Neural progenitor cell (in vitro differentiated cells): Measurements from ENCODE around the gene KRTAP10-4. TPM values are rescaled to one million over a fixed set of nuclear protein-coding genes. Genes with fewer than 3 reads are reported as not detected.

Source experiments
- DNase-seq: peaks from one replicate; pipeline ENCODE4 v3.0.0-alpha.2; 2016; ENCODE audit warnings: low spot score
- H2AFZ ChIP-seq: fragments of 200-600 bp; sonication (generic); replicated peaks from 2 replicates; pipeline ENCODE4 v1.6.1; 2016; ENCODE audit warnings: antibody characterized with exemption
- H3F3A ChIP-seq: fragments of 200-600 bp; sonication (generic); 2 replicates; pipeline ENCODE4 v1.6.1; 2016; ENCODE audit warnings: antibody characterized with exemption, low read depth
- H3K27ac ChIP-seq: fragments of 200-600 bp; sonication (generic); 2 replicates; pipeline ENCODE4 v1.5.1; 2016; ENCODE audit warnings: mild to moderate bottlenecking
- H3K27me3 ChIP-seq: fragments of 200-600 bp; sonication (generic); 2 replicates; pipeline ENCODE4 v1.6.1; 2016; ENCODE audit warnings: mild to moderate bottlenecking, moderate library complexity
- H3K36me3 ChIP-seq: fragments of 200-600 bp; sonication (generic); 2 replicates; pipeline ENCODE4 v1.5.1; 2016
- H3K4me1 ChIP-seq: fragments of 200-600 bp; sonication (generic); 2 replicates; pipeline ENCODE4 v1.6.1; 2016; ENCODE audit warnings: mixed run types
- H3K4me2 ChIP-seq: fragments of 200-600 bp; sonication (generic); 2 replicates; pipeline ENCODE4 v1.6.1; 2016
- H3K4me3 ChIP-seq: fragments of 200-600 bp; sonication (generic); 2 replicates; pipeline ENCODE4 v1.5.1; 2016
- H3K79me2 ChIP-seq: fragments of 200-600 bp; sonication (generic); 2 replicates; pipeline ENCODE4 v1.6.1; 2016; ENCODE audit warnings: low read depth
- H3K9ac ChIP-seq: fragments of 200-600 bp; sonication (generic); 2 replicates; pipeline ENCODE4 v1.6.1; 2016
- H3K9me3 ChIP-seq: fragments of 200-600 bp; sonication (generic); 2 replicates; pipeline ENCODE4 v1.5.1; 2016; ENCODE audit warnings: low read depth
- H4K20me1 ChIP-seq: fragments of 200-600 bp; sonication (generic); 2 replicates; pipeline ENCODE4 v1.6.1; 2016; ENCODE audit warnings: low read depth
- H3K27ac Mint-ChIP-seq: 3 replicates; pipeline ENCODE4 v1.8.0; 2021; ENCODE audit warnings: mixed read lengths
- H3K27me3 Mint-ChIP-seq: 2 replicates; pipeline ENCODE4 v1.8.0; 2022; ENCODE audit warnings: low read depth, mild to moderate bottlenecking, inconsistent platforms, moderate library complexity, mixed read lengths; ENCODE audit not compliant: insufficient read depth
- H3K36me3 Mint-ChIP-seq: 3 replicates; pipeline ENCODE4 v1.8.0; 2021; ENCODE audit warnings: mixed read lengths
- H3K4me1 Mint-ChIP-seq: 3 replicates; pipeline ENCODE4 v1.8.0; 2021; ENCODE audit warnings: mixed read lengths
- H3K4me3 Mint-ChIP-seq: 3 replicates; pipeline ENCODE4 v1.8.0; 2021; ENCODE audit warnings: mild to moderate bottlenecking, moderate library complexity, mixed read lengths
- H3K9me3 Mint-ChIP-seq: 3 replicates; pipeline ENCODE4 v1.8.0; 2020; ENCODE audit warnings: mixed read lengths
- EZH2 ChIP-seq: fragments of 200-600 bp; sonication (generic); IDR thresholded peaks from 2 replicates; pipeline ENCODE4 v1.6.1; 2017; ENCODE audit warnings: antibody characterized with exemption, mild to moderate bottlenecking, moderate library complexity
- EZH2phosphoT487 ChIP-seq: fragments of 200-600 bp; sonication (generic); IDR thresholded peaks from 2 replicates; pipeline ENCODE4 v1.6.1; 2017; ENCODE audit warnings: antibody characterized with exemption
- total RNA-seq: library from RNA; depleted of rRNA; stranded (reverse); fragments of >200 nt; gene quantifications from 2 replicates; pipeline ENCODE4 v1.2.3, GENCODE V29; 2015; ENCODE audit warnings: low replicate concordance
- TF ChIP-seq, protein P1 (sequence below): fragments of 200-600 bp; sonication (generic); IDR thresholded peaks from 2 replicates; pipeline ENCODE4 v1.5.1; 2017; ENCODE audit warnings: antibody characterized with exemption, mild to moderate bottlenecking

The KRTAP10-4 gene
- total RNA-seq, 1 donor from 2014 or later, result not detected

DNA sequence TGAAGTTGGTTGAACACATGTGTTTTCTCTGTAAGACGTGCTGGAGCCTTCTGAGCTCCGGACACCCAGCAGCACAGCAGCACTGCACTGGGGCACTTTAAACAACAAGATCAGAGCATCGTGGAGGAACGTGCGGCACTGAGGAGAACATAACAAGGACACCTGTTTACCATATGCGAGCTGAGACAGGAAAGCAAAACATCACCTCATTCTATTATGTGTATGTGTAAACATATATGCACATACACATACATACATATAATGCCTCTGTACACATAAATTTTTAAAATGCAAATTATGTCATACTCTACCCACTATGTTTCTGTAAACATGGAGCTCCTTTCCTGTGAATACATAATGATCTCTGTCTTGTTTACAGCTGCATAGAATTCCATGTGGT is 22.0 kb downstream of the KRTAP10-4 start:
- H3K4me1 Mint-ChIP-seq, result peaks cover 18% of the 10 kb centered on the region

DNA sequence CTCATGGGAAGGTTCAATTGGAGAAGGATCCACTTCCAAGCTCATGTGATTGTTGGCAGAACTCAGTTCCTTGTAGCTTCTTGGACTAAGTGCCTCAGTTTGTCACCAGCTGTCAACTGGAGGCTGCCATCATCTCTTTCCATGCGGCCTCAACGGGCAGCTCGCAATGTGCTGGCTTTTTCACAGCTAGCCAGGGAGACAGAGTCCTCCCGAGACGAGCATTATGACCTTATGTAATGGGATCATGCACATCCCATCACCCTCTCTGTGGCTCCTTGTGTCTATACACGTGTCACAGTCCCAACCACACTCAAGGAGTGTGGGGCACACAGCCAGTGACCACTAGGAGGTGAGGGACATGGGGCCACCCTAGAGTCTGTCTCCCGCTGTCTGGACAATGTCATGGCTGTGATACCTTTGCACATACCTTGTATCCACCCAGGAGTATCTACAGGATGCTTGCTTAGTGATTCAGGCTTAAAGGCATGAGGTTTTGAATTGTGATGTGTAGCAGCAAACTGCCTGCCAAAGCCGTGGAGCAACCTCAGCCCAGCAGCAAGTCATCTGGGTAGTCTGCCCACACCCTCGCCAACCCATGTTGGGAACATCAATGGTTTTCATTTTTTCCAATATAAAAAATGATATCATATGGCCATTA is 22.7 kb downstream of the KRTAP10-4 start:
- no peaks in the 10 kb centered on the region for H3K36me3 ChIP-seq
- H4K20me1 ChIP-seq, result no peaks in the 10 kb centered on the region
- Mint-ChIP-seq H3K27ac (no peak overlapping the region), H3K4me1 (peaks cover 13% of the 10 kb centered on the region), H3K36me3 (no peaks in the 10 kb centered on the region), H3K9me3 (peaks cover 2% of the 10 kb centered on the region), H3K4me3 (no peak overlapping the region), H3K27me3 (peaks cover 7% of the 10 kb centered on the region)
- H3K9ac ChIP-seq, result no peak overlapping the region
- peaks cover 32% of the 10 kb centered on the region for H3K4me1 ChIP-seq
- no peak overlapping the region for H3K4me3 ChIP-seq
- peaks cover 24% of the 10 kb centered on the region for H3F3A ChIP-seq
- TF ChIP-seq EZH2 (no peak), EZH2phosphoT487 (no peak)
- TF ChIP-seq, protein P1, sequence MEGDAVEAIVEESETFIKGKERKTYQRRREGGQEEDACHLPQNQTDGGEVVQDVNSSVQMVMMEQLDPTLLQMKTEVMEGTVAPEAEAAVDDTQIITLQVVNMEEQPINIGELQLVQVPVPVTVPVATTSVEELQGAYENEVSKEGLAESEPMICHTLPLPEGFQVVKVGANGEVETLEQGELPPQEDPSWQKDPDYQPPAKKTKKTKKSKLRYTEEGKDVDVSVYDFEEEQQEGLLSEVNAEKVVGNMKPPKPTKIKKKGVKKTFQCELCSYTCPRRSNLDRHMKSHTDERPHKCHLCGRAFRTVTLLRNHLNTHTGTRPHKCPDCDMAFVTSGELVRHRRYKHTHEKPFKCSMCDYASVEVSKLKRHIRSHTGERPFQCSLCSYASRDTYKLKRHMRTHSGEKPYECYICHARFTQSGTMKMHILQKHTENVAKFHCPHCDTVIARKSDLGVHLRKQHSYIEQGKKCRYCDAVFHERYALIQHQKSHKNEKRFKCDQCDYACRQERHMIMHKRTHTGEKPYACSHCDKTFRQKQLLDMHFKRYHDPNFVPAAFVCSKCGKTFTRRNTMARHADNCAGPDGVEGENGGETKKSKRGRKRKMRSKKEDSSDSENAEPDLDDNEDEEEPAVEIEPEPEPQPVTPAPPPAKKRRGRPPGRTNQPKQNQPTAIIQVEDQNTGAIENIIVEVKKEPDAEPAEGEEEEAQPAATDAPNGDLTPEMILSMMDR, result no peak
- no peak overlapping the region for H3K4me2 ChIP-seq
- DNase-seq, result no peak
- H2AFZ ChIP-seq, result no peak overlapping the region
- no peaks in the 10 kb centered on the region for H3K79me2 ChIP-seq
- peaks cover 3% of the 10 kb centered on the region for H3K9me3 ChIP-seq
- H3K27me3 ChIP-seq, result no peaks in the 10 kb centered on the region
- H3K27ac ChIP-seq, result no peak overlapping the region

More for the DNA sequence above, 22.0 kb downstream of the KRTAP10-4 start:
- no peak overlapping the region for H3K9ac ChIP-seq
- no peaks in the 10 kb centered on the region for H3K36me3 ChIP-seq
- no peaks in the 10 kb centered on the region for H4K20me1 ChIP-seq
- no peak for DNase-seq
- H3K4me2 ChIP-seq, result no peak overlapping the region
- H3F3A ChIP-seq, result peaks cover 24% of the 10 kb centered on the region
- Mint-ChIP-seq H3K4me3 (no peak overlapping the region), H3K9me3 (peaks cover 2% of the 10 kb centered on the region), H3K27me3 (peaks cover 6% of the 10 kb centered on the region), H3K36me3 (no peaks in the 10 kb centered on the region), H3K27ac (no peak overlapping the region)
- no peaks in the 10 kb centered on the region for H3K79me2 ChIP-seq
- no peak for TF ChIP-seq EZH2phosphoT487
- TF ChIP-seq, protein P1, result no peak
- TF ChIP-seq EZH2, result no peak
- no peak overlapping the region for H3K4me3 ChIP-seq
- H3K27ac ChIP-seq, result no peak overlapping the region
- no peak overlapping the region for H2AFZ ChIP-seq
- peaks cover 32% of the 10 kb centered on the region for H3K4me1 ChIP-seq
- peaks cover 3% of the 10 kb centered on the region for H3K9me3 ChIP-seq
- H3K27me3 ChIP-seq, result no peaks in the 10 kb centered on the region

DNA sequence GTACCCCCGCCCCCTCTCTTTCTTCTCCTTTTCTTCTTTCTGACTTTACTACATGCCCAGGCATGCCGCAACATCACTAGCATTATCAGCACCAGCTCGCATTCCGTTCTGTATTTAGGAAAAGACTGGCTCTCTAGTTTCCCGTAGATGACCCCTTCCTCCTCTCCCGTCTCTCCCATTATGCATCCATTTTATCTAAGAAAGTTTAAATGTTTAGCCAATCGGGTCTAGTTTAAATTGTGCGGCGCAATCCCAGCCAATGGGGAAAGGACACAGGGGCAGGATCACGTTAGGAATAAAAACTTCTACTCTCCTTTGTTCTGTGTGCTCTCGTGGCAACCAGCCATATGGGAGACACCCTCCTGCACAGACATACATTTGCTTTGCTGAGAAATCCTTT is 24.5 kb downstream of the KRTAP10-4 start:
- Histone ChIP-seq H3K4me3 (no peak overlapping the region), H3K4me2 (peak overlapping the region; percentile 37), H3K4me1 (peaks cover 27% of the 10 kb centered on the region), H3K9ac (no peak overlapping the region), H2AFZ (peak overlapping the region; percentile 27), H3K9me3 (peaks cover 3% of the 10 kb centered on the region), H3F3A (peaks cover 24% of the 10 kb centered on the region), H4K20me1 (no peaks in the 10 kb centered on the region), H3K79me2 (no peaks in the 10 kb centered on the region), H3K36me3 (no peaks in the 10 kb centered on the region), H3K27me3 (no peaks in the 10 kb centered on the region), H3K27ac (peak overlapping the region; percentile 90)
- no peaks in the 10 kb centered on the region for H3K36me3 Mint-ChIP-seq
- no peak overlapping the region for H3K4me3 Mint-ChIP-seq
- TF ChIP-seq, protein P1, result no peak
- TF ChIP-seq EZH2 (no peak), EZH2phosphoT487 (no peak)
- DNase-seq, result peak; percentile 77
- H3K9me3 Mint-ChIP-seq, result peaks cover 2% of the 10 kb centered on the region
- peaks cover 14% of the 10 kb centered on the region for H3K4me1 Mint-ChIP-seq
- no peak overlapping the region for H3K27ac Mint-ChIP-seq
- peaks cover 10% of the 10 kb centered on the region for H3K27me3 Mint-ChIP-seq
